Kidney epithelial cell (primary cell): ENCODE data around the gene CDCP1. TPM values are rescaled to one million over a fixed set of nuclear protein-coding genes. Genes with fewer than 3 reads are reported as not detected.
"Not testable (repeated sequence)": the region's sequence is repeated elsewhere in the genome, so short reads cannot be mapped to it uniquely, and the experiment has no call there.

Experiments
- DNase-seq: peaks from one replicate; pipeline ENCODE4 v3.0.0-alpha.2; 2010; ENCODE audit warnings: low read depth
- H3K27me3 ChIP-seq: 2 replicates; pipeline ENCODE4 v1.6.0; 2011; ENCODE audit warnings: low read length; ENCODE audit not compliant: control insufficient read depth, insufficient read depth
- H3K36me3 ChIP-seq: 2 replicates; pipeline ENCODE4 v1.5.1; 2011; ENCODE audit warnings: low read length; ENCODE audit not compliant: control insufficient read depth, insufficient read depth
- H3K4me3 ChIP-seq: 2 replicates; pipeline ENCODE4 v1.5.1; 2011; ENCODE audit warnings: low read depth, mild to moderate bottlenecking, control low read depth, low read length
- CTCF ChIP-seq: IDR thresholded peaks from 2 replicates; pipeline ENCODE4 v1.5.1; 2011; ENCODE audit warnings: mild to moderate bottlenecking, moderate library complexity, low read length, control low read depth, inconsistent platforms; ENCODE audit not compliant: insufficient read depth, poor library complexity, severe bottlenecking
- total RNA-seq: library from RNA; depleted of rRNA; stranded (reverse); fragments of >200 nt; gene quantifications from 2 replicates; pipeline ENCODE4 v1.2.3, GENCODE V29; 2015

Gene CDCP1
- total RNA-seq, 1 donor from 2014 or later: 82.0 TPM

DNA sequence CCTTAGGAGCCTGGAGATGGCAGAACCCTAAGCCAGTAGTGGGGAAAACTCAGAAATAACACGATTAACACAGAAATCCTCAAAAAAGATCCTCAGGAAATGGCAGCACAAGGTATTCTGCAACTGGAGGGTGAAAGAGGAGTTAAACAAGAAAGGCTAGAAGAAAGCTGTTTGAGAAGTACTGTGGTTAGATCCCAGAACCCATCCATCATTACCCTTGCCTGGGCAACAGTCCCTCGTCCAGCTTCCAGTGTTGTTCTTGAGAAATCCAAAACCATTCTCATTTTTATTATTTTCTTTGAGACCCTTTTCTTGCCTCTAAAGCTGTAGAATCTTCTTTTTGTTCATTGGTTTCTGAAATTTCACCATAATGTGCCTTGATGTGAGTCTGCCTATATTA, 2.7 kb upstream of the CDCP1 start:
- H3K36me3 ChIP-seq: no peaks in the 10 kb centered on the region
- H3K4me3 ChIP-seq: no peak overlapping the region
- no peaks in the 10 kb centered on the region for H3K27me3 ChIP-seq
- TF ChIP-seq CTCF: no peak
- no peak for DNase-seq

GRCh38 chr3:45145223-45145622, 955 bp downstream of the CDCP1 start:
- no peaks in the 10 kb centered on the region for H3K36me3 ChIP-seq
- no peaks in the 10 kb centered on the region for H3K27me3 ChIP-seq
- peak overlapping the region; percentile 95 for H3K4me3 ChIP-seq
- no peak for DNase-seq
- TF ChIP-seq CTCF: no peak

DNA sequence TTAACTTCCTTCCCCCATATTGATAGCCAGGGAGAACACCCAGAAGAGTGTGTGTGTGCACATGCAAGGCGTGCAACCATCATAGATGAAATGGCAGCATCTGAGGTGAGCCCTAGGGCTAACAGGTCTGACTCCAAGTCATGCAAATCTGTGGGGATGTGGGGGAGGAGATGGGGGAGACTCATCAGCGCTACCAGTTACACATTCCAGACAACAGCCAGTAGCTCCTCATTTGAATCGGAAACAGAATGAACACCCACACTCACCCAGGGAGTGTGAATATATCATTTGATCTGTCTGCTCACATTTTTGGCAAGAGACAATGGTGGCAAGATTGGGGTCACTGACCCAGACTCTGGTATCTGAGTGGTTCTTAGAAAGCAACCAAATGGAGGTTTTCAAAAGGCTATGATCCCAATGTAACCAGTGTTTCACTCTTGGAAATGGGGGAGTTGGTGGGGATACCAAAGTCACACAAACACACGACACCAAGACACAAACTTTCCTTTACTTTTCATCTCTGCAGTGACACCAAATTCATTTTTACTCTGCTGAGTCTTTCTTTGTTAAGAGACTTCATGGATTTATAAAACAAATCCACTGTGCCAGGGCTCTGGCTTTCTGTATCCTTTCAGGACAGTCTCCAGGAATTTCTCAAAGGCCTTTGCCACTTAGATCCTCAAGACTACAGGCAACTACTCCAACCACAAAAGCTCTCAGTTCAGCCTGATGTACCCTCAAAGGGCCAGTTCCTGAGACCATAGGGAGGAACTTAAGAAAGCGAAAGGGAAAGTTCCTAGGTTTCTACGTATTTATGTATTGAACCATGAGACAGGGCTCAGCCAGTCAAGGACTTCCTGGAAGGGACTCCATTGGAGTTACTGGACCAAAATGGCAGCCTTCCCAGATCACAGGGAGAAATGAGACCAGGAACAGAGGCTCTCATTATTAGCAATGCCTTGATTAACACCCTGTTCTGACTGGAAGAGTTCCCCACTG, 2.2 kb downstream of the CDCP1 start:
- no peak for DNase-seq
- H3K36me3 ChIP-seq: no peaks in the 10 kb centered on the region
- H3K27me3 ChIP-seq: no peaks in the 10 kb centered on the region
- no peak overlapping the region for H3K4me3 ChIP-seq
- TF ChIP-seq CTCF: no peak

GRCh38 chr3:45140770-45141155, 5.4 kb downstream of the CDCP1 start:
- DNase-seq, H3K27me3 ChIP-seq, H3K4me3 ChIP-seq, H3K36me3 ChIP-seq: not testable (repeated sequence)

DNA sequence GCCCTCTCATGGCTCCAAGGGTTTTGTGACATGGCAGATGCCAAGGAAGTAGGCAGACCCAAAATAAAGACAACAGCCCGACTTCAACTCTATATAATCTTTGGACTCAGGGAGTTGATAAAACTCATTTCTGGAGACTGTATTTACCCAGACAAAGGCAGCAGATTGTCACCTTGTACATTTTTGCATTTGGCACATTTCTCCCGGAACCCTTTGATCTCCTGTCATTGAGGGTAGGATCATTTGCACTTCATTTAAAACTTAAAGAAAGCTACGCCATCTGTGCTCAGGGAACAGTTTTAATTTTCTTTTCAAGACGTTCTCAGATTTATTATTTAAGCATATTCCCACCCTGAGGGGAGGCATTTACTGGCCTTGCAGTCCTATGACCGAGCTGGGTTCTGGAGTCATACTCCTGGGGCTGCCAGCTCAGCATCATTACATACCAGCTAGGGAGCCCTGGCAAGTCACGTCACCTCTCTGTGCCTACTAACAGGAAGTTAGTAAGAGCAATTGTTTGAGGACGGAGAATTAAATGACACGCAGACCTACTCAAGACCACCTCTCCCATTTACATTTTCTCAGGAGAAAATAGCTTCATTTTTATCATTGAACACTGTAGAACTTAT, 5.9 kb downstream of the CDCP1 start:
- Histone ChIP-seq H3K36me3 (no peaks in the 10 kb centered on the region), H3K27me3 (no peaks in the 10 kb centered on the region), H3K4me3 (no peak overlapping the region)
- no peak for DNase-seq
- TF ChIP-seq CTCF: no peak

DNA sequence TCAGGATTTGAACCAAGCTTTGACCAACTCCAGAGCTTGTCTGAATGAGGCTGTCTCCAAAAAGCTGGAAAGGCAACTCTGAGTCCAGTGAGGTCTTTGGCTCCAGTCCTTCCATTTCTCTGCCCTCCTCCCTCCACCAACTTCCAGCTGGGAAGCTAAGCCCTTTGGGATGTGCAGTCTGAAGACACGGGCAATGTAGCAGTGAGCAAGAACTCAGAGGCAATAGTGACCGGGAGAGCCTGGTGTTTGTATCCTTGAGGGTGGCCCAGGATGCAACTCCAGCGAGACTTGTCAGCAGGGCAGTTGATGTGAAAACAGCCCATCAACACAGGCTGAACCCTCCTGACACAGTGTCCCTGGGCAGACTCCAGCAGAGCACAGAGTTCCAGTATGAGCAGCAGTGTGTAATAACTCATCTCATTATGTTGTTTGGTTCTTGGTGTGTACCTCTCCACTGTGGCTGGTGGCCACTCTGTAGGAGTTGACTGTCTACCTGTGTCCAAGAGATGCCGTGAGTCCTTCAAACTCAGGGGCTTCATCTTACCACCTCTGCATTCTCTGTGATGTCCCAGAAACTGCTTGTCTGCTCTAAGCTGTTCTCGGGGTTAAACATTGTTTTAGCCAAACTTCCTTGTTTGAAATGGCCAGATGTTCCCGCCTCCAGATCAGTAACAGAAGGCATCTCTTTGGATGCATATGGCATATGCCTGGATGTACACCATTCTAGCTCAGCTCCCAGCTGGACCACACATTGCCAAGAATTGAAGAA, 6.6 kb downstream of the CDCP1 start:
- Histone ChIP-seq H3K27me3 (no peaks in the 10 kb centered on the region), H3K4me3 (no peak overlapping the region), H3K36me3 (no peaks in the 10 kb centered on the region)
- no peak for TF ChIP-seq CTCF
- DNase-seq: no peak
